B cell (primary cell): Measurements from ENCODE around the gene TRPM8.

Experiments used
- CTCF ChIP-seq: fragments of 200-600 bp; IDR thresholded peaks from one replicate; pipeline ENCODE4 v1.8.0; 2022; ENCODE audit warnings: antibody characterized with exemption, mild to moderate bottlenecking
- EZH2 ChIP-seq: IDR thresholded peaks from 2 replicates; pipeline ENCODE4 v1.6.1; 2012; ENCODE audit warnings: borderline replicate concordance, low read depth, mild to moderate bottlenecking, moderate library complexity, low read length; ENCODE audit not compliant: insufficient read depth, poor library complexity, severe bottlenecking

- TF ChIP-seq CTCF (no peak), EZH2 (no peak)
Measured at GRCh38 chr2:234033885-234034284, 116.7 kb downstream of the TRPM8 start.
